ENCODE measurements around the gene TATDN2. TPM values are rescaled to one million over a fixed set of nuclear protein-coding genes. Genes with fewer than 3 reads are reported as not detected.

The TATDN2 gene
- total and polyA plus RNA-seq, 9 of the 15 experiments (the other 6 are each of a cell fraction or from before 2014, with no cell fraction given): 5.2 to 44.7 (median 25.8) TPM

DNA sequence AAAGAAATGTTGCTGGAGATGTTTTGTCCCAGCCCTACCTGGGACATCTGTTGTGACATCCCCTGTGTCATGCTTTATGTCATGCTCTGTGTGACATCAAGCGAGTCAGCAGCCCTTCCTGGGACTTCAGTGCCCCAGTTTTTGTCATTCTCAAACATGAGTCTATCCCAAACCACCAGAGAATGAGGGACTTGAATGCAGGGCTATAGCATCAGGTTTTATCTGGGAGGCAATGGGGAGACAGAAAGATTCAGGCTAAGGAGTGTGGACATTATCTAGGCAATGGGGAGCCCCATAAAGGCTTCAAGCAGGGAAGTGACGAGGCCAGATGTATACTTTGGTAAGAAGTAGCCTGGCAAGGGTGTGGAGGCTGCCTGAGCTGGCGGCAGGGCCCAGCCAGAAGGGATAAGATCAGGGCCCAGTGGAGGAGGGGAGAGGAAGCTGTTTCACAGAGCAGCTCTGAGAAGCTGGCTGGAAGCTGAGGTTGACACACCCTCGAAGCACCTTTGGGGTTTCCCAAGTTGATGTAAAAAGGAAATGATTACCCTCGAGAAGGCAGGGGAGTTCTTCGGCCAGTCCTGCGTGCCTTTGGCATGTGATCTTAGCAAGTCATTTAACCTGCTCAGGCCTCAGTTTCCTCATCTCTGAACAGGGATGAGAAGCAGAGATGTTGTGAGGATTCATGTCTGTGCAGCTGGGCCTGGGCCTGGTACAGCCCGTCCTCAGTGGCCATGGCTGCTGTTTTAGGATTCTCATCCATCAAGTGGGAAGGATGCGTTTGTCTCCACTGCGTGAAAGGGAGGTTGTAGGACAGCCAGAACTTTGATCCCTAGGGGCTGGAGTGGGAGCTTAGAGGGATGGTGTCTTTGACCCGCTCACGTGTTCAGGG is 49.3 kb upstream of the TATDN2 start (continued):
- TF ChIP-seq MTA3 (IDR thresholded peaks at IDR 0.05; ENCODE audit: borderline replicate concordance) (0 out of 2 replicates have a peak, but pooled peaks have one; percentile 39), ATF1 (CRISPR knock-in tag; IDR thresholded peaks at IDR 0.05) (no peak), ATF1 (tag; IDR thresholded peaks at IDR 0.05) (peak; percentile 51), ZNF282 (CRISPR knock-in tag; IDR thresholded peaks at IDR 0.05) (no peak), ZNF77 (CRISPR knock-in tag; IDR thresholded peaks at IDR 0.05) (no peak), LEF1 (IDR thresholded peaks at IDR 0.05) (peak; percentile 60; the same call in 1 of the 2 replicates), ILK (tag; IDR thresholded peaks at IDR 0.05; ENCODE audit: borderline replicate concordance, low read depth) (no peak), NR3C1 (CRISPR knock-in tag; IDR thresholded peaks at IDR 0.05) (no peak), ZEB2 (IDR thresholded peaks at IDR 0.05) (0 out of 2 replicates have a peak, but pooled peaks have one; percentile 29), NCOA1 (IDR thresholded peaks at IDR 0.05; ENCODE audit: low read depth) (0 out of 2 replicates have a peak, but pooled peaks have one; percentile 12), ZNF140 (CRISPR knock-in tag; IDR thresholded peaks at IDR 0.05) (no peak), SPI1 (IDR thresholded peaks at IDR 0.05; ENCODE audit: borderline replicate concordance, low read depth, low read length) (0 out of 2 replicates have a peak, but pooled peaks have one; percentile 3), L3MBTL2 (IDR thresholded peaks at IDR 0.05) (peak; percentile 82), CREB1 (IDR thresholded peaks at IDR 0.05) (peak; percentile 85), CREB1 (CRISPR knock-in tag; IDR thresholded peaks at IDR 0.05) (peak; percentile 42; the same call in 1 of the 2 replicates), ZNF408 (CRISPR knock-in tag; IDR thresholded peaks at IDR 0.05; ENCODE audit: low read depth) (no peak), ZNF121 (CRISPR knock-in tag; conservative IDR thresholded peaks at IDR 0.05) (no peak), CAMTA2 (CRISPR knock-in tag; conservative IDR thresholded peaks at IDR 0.05) (no peak), ZBTB7A (IDR thresholded peaks at IDR 0.05; ENCODE audit: borderline replicate concordance, control insufficient read depth, low read depth, low read length) (0 out of 2 replicates have a peak, but pooled peaks have one; percentile 14), GABPB2 (CRISPR knock-in tag; conservative IDR thresholded peaks at IDR 0.05) (no peak), EGR1 (conservative IDR thresholded peaks at IDR 0.05) (no peak), EP300 (IDR thresholded peaks at IDR 0.05; ENCODE audit: low read length) (peak; percentile 24), ZC3H8 (IDR thresholded peaks at IDR 0.05) (no peak), MAZ (CRISPR knock-in tag; conservative IDR thresholded peaks at IDR 0.05 in 1 of 2, IDR thresholded peaks at IDR 0.05 in 1 of 2) (no peak), RAD21 (CRISPR knock-in tag; conservative IDR thresholded peaks at IDR 0.05 in 1 of 2, IDR thresholded peaks at IDR 0.05 in 1 of 2) (0 out of 4 replicates have a peak, but pooled peaks have one; percentile 4 to 14)
- TF ChIP-seq, protein P1, sequence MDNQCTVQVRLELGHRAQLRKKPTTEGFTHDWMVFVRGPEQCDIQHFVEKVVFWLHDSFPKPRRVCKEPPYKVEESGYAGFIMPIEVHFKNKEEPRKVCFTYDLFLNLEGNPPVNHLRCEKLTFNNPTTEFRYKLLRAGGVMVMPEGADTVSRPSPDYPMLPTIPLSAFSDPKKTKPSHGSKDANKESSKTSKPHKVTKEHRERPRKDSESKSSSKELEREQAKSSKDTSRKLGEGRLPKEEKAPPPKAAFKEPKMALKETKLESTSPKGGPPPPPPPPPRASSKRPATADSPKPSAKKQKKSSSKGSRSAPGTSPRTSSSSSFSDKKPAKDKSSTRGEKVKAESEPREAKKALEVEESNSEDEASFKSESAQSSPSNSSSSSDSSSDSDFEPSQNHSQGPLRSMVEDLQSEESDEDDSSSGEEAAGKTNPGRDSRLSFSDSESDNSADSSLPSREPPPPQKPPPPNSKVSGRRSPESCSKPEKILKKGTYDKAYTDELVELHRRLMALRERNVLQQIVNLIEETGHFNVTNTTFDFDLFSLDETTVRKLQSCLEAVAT (IDR thresholded peaks at IDR 0.05): 0 out of 4 replicates have a peak, but pooled peaks of 1 of the 2 experiments have one; percentile 15
- TF ChIP-seq, protein P2, sequence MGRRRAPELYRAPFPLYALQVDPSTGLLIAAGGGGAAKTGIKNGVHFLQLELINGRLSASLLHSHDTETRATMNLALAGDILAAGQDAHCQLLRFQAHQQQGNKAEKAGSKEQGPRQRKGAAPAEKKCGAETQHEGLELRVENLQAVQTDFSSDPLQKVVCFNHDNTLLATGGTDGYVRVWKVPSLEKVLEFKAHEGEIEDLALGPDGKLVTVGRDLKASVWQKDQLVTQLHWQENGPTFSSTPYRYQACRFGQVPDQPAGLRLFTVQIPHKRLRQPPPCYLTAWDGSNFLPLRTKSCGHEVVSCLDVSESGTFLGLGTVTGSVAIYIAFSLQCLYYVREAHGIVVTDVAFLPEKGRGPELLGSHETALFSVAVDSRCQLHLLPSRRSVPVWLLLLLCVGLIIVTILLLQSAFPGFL (CRISPR knock-in tag; IDR thresholded peaks at IDR 0.05): 0 out of 2 replicates have a peak, but pooled peaks have one; percentile 56
- TF ChIP-seq, protein P3, sequence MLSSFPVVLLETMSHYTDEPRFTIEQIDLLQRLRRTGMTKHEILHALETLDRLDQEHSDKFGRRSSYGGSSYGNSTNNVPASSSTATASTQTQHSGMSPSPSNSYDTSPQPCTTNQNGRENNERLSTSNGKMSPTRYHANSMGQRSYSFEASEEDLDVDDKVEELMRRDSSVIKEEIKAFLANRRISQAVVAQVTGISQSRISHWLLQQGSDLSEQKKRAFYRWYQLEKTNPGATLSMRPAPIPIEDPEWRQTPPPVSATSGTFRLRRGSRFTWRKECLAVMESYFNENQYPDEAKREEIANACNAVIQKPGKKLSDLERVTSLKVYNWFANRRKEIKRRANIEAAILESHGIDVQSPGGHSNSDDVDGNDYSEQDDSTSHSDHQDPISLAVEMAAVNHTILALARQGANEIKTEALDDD (IDR thresholded peaks at IDR 0.05): no peak

All from K562 (cell line).